Stimulated activated CD8-positive, alpha-beta memory T cell treated with anti-CD3 and anti-CD28 coated beads, Interleukin-15, amount 100 ng/mL, for 24 hours (primary cell): ENCODE results near the gene ANKDD1B.
"Not testable (repeated sequence)": the region's sequence is repeated elsewhere in the genome, so short reads cannot be mapped to it uniquely, and the experiment has no call there.

Source experiments
- DNase-seq: peaks from one replicate; pipeline ENCODE4 v3.0.0-alpha.2; 2020; ENCODE audit warnings: low read depth

The ANKDD1B gene

GRCh38 chr5:75660678-75661465 lies 49.6 kb downstream of the ANKDD1B start:
- no peak for DNase-seq

GRCh38 chr5:75662061-75662460 lies 50.8 kb downstream of the ANKDD1B start:
- no peak for DNase-seq

GRCh38 chr5:75663579-75664284 lies 52.5 kb downstream of the ANKDD1B start:
- DNase-seq: no peak

- no peak for DNase-seq
These were observed 53.7 kb downstream of the ANKDD1B start for GRCh38 chr5:75664979-75665378.

- no peak for DNase-seq
These were observed 55.5 kb downstream of the ANKDD1B start for GRCh38 chr5:75666801-75667200.

GRCh38 chr5:75667586-75667985 lies 56.3 kb downstream of the ANKDD1B start:
- no peak for DNase-seq

- DNase-seq: no peak
These were observed 57.2 kb downstream of the ANKDD1B start for GRCh38 chr5:75668445-75668844.

GRCh38 chr5:75668977-75669689 lies 57.9 kb downstream of the ANKDD1B start:
- DNase-seq: peak; percentile 14

- DNase-seq: no peak
These were observed 59.3 kb downstream of the ANKDD1B start for GRCh38 chr5:75670577-75670976.

GRCh38 chr5:75671506-75671905 lies 60.3 kb downstream of the ANKDD1B start:
- no peak for DNase-seq

- DNase-seq: no peak
These were observed 61.4 kb downstream of the ANKDD1B start for GRCh38 chr5:75672616-75673015.

- DNase-seq: no peak
These were observed 64.5 kb downstream of the ANKDD1B start for GRCh38 chr5:75675783-75676182.

GRCh38 chr5:75677607-75678006 lies 66.4 kb downstream of the ANKDD1B start:
- no peak for DNase-seq

- DNase-seq: no peak
These were observed 66.9 kb downstream of the ANKDD1B start for GRCh38 chr5:75678155-75678554.

- no peak for DNase-seq
These were observed 70.0 kb downstream of the ANKDD1B start for GRCh38 chr5:75681125-75681830.

GRCh38 chr5:75685141-75685540 lies 73.9 kb downstream of the ANKDD1B start:
- no peak for DNase-seq

- DNase-seq: no peak
These were observed 75.2 kb downstream of the ANKDD1B start for GRCh38 chr5:75686480-75686879.

GRCh38 chr5:75690669-75691068 lies 79.4 kb downstream of the ANKDD1B start:
- no peak for DNase-seq

- no peak for DNase-seq
These were observed 83.5 kb downstream of the ANKDD1B start for GRCh38 chr5:75694781-75695180.

- DNase-seq: not testable (repeated sequence)
These were observed 84.5 kb downstream of the ANKDD1B start for GRCh38 chr5:75695472-75696351.

GRCh38 chr5:75701856-75702255 lies 90.6 kb downstream of the ANKDD1B start:
- no peak for DNase-seq
